ENCODE measurements around the gene RND1.

DNA sequence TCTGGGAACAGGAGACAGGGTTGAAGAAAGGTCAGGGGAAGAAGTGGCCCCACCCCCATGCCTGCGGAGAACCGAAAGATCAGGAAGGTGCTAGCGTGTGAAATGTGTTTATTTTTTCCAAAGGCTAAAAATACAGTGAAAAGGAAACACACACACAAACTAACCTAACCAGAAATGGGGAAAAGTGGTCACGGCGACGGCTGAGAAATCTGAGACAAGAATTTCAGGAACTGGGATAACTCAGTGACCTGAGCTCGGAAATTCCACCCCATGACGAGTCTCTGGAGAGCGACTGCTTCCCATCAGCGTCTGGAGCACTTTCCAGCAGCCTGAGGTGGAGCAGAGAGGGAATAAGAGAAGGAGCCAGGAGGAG lies 16.6 kb upstream of the RND1 start:
- no peak for TF ChIP-seq SP2 (IDR thresholded peaks at IDR 0.05; ENCODE audit: low read length)
- TF ChIP-seq CTCF (IDR thresholded peaks at IDR 0.05; ENCODE audit: control extremely low read depth in 1 of 3, insufficient read depth in 1 of 3, low read depth in 1 of 3, low read length in 3 of 3), result no peak
- TF ChIP-seq POLR2A (IDR thresholded peaks at IDR 0.05; ENCODE audit: control extremely low read depth in 1 of 2, low read depth in 2 of 2, low read length in 2 of 2), result no peak
